ENCODE results near the gene WDR44. TPM values are rescaled to one million over a fixed set of nuclear protein-coding genes. Genes with fewer than 3 reads are reported as not detected.
"Not testable (repeated sequence)": the region's sequence is repeated elsewhere in the genome, so short reads cannot be mapped to it uniquely, and the experiment has no call there.

Gene WDR44
- total RNA-seq: 8.1 and 13.7 TPM in 2 replicates

- H3K4me3 ChIP-seq (ENCODE audit: low read depth, low read length): peak within 1 kb of the TSS; percentile 87
- no peak for DNase-seq (ENCODE audit: low read depth)
- TF ChIP-seq CTCF (conservative IDR thresholded peaks at IDR 0.05; ENCODE audit: low read depth, low read length): no peak
Observed at GRCh38 chrX:118345464-118346257, at the start of gene WDR44. Gene WDR44 (plus strand): TSS chrX:118346106. CDS start chrX:118346504, 398 bp downstream.

- not testable (repeated sequence) for DNase-seq (ENCODE audit: low read depth); H3K4me3 ChIP-seq (ENCODE audit: low read depth, low read length)
Observed at GRCh38 chrX:118305827-118306226, 40.1 kb upstream of the WDR44 start.

- no peak overlapping the region for H3K4me3 ChIP-seq (ENCODE audit: low read depth, low read length)
- no peak for DNase-seq (ENCODE audit: low read depth)
- TF ChIP-seq CTCF (conservative IDR thresholded peaks at IDR 0.05; ENCODE audit: low read depth, low read length): no peak
Observed at GRCh38 chrX:118315529-118315928, 30.4 kb upstream of the WDR44 start.

- no peak for DNase-seq (ENCODE audit: low read depth)
- no peak overlapping the region for H3K4me3 ChIP-seq (ENCODE audit: low read depth, low read length)
- no peak for TF ChIP-seq CTCF (conservative IDR thresholded peaks at IDR 0.05; ENCODE audit: low read depth, low read length)
Observed at GRCh38 chrX:118324588-118324987, 21.3 kb upstream of the WDR44 start.

GRCh38 chrX:118325453-118325852 is 20.5 kb upstream of the WDR44 start:
- TF ChIP-seq CTCF (conservative IDR thresholded peaks at IDR 0.05; ENCODE audit: low read depth, low read length): peak; percentile 39
- DNase-seq (ENCODE audit: low read depth): no peak
- no peak overlapping the region for H3K4me3 ChIP-seq (ENCODE audit: low read depth, low read length)

- TF ChIP-seq CTCF (conservative IDR thresholded peaks at IDR 0.05; ENCODE audit: low read depth, low read length): no peak
- DNase-seq (ENCODE audit: low read depth): no peak
- no peak overlapping the region for H3K4me3 ChIP-seq (ENCODE audit: low read depth, low read length)
Observed at GRCh38 chrX:118329175-118329574, 16.7 kb upstream of the WDR44 start.

GRCh38 chrX:118337687-118338086 is 8.2 kb upstream of the WDR44 start:
- DNase-seq (ENCODE audit: low read depth): no peak
- TF ChIP-seq CTCF (conservative IDR thresholded peaks at IDR 0.05; ENCODE audit: low read depth, low read length): no peak
- no peak overlapping the region for H3K4me3 ChIP-seq (ENCODE audit: low read depth, low read length)

Data from epithelial cell of proximal tubule (primary cell).